ENCODE data around the gene TRMT1. TPM values are rescaled to one million over a fixed set of nuclear protein-coding genes. Genes with fewer than 3 reads are reported as not detected.

The TRMT1 gene
- total RNA-seq, 4 donors from 2014 or later, result 35.1 to 46.2 (median 40.6) TPM

DNA sequence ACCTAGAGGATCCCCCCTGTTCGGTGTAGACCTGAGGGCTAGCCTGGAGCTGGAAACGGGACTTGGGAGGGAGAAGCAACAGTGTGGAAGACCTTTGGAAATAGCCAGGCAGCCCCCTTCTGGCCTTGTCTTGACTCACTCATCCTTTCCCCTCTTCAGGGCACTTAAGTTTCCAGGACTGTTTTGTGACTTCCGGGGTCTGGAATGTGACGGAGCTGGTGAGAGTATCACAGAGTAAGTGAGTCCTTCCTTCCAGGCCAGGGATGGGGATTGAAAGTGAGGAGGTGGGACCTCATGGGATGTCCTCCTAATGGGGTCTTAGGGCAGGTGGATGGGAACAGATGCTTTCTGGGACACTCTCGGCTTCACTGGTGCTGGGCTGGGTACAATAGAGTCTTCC, 43.3 kb downstream of the TRMT1 start:
- peaks cover 37% of the 10 kb centered on the region for H3K36me3 ChIP-seq
- no peak for DNase-seq (ENCODE audit: low spot score in 2 of 2)
- H3K4me3 ChIP-seq, result no peak overlapping the region
- 84% methylated on average over 5 of the region's 5 CpGs for WGBS
- H3K27me3 ChIP-seq, result no peaks in the 10 kb centered on the region
- peaks cover 58% of the 10 kb centered on the region for H3K4me1 ChIP-seq
- peak overlapping the region; percentile 52 for H3K27ac ChIP-seq
- H3K9me3 ChIP-seq, result no peaks in the 10 kb centered on the region
- no peak for TF ChIP-seq POLR2A (IDR thresholded peaks at IDR 0.05)
- TF ChIP-seq CTCF (IDR thresholded peaks at IDR 0.05), result no peak
- TF ChIP-seq POLR2AphosphoS5 (IDR thresholded peaks at IDR 0.05), result no peak
- no peak for TF ChIP-seq EP300 (IDR thresholded peaks at IDR 0.05)

GRCh38 chr19:13072188-13072908, 44.2 kb downstream of the TRMT1 start:
- peaks cover 58% of the 10 kb centered on the region for H3K4me1 ChIP-seq
- H3K9me3 ChIP-seq, result no peaks in the 10 kb centered on the region
- WGBS, result 90% methylated on average over 2 of the region's 9 CpGs
- DNase-seq (ENCODE audit: low spot score in 2 of 2), result no peak
- TF ChIP-seq EP300 (IDR thresholded peaks at IDR 0.05), result no peak
- TF ChIP-seq CTCF (IDR thresholded peaks at IDR 0.05), result no peak
- no peak for TF ChIP-seq POLR2AphosphoS5 (IDR thresholded peaks at IDR 0.05)
- no peak for TF ChIP-seq POLR2A (IDR thresholded peaks at IDR 0.05)
- no peak overlapping the region for H3K4me3 ChIP-seq
- peak overlapping the region; percentile 52 for H3K27ac ChIP-seq
- peaks cover 27% of the 10 kb centered on the region for H3K36me3 ChIP-seq
- no peaks in the 10 kb centered on the region for H3K27me3 ChIP-seq

DNA sequence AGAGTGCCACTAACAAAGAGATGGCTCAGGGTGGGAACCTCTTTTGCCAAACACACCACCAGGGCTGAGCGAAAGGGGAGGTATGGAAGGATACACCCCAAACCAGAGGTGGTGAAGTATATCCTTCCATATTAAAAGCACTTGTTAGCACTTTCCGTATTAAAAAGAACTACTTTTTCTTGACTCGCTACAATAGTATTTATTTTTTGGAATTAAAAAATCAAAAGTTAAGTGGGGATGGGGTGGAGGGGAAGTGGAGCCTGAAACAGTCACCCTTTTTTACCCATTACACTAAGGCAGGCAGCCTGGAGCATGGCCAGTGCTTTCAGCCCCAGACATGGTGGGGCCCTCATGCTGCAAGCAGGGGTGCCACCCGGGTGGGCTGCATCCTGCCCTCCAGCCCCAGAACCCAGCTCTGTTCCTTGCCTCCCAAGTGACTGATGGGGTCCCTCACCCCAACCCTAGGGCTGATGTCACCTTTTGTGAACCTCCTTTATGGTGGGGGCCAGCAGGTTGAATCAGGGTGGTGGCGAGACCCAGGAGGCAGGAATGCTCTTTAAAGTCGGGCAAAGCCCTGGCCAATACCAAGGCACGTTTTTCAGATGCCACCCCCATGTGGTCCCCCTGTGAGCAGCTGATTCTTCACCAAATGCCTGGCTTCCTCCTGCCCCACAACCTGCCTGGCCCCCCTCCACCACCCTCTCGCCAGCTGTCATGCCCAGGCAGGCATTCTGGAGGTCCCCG, 44.9 kb downstream of the TRMT1 start:
- Histone ChIP-seq H3K9me3 (no peaks in the 10 kb centered on the region), H3K27me3 (no peaks in the 10 kb centered on the region), H3K4me3 (no peak overlapping the region), H3K27ac (peak overlapping the region; percentile 72), H3K4me1 (peaks cover 58% of the 10 kb centered on the region), H3K36me3 (peaks cover 26% of the 10 kb centered on the region)
- 68% methylated on average over 9 of the region's 9 CpGs for WGBS
- TF ChIP-seq POLR2A (IDR thresholded peaks at IDR 0.05) (no peak), CTCF (IDR thresholded peaks at IDR 0.05) (no peak)
- no peak for DNase-seq (ENCODE audit: low spot score in 2 of 2)

DNA sequence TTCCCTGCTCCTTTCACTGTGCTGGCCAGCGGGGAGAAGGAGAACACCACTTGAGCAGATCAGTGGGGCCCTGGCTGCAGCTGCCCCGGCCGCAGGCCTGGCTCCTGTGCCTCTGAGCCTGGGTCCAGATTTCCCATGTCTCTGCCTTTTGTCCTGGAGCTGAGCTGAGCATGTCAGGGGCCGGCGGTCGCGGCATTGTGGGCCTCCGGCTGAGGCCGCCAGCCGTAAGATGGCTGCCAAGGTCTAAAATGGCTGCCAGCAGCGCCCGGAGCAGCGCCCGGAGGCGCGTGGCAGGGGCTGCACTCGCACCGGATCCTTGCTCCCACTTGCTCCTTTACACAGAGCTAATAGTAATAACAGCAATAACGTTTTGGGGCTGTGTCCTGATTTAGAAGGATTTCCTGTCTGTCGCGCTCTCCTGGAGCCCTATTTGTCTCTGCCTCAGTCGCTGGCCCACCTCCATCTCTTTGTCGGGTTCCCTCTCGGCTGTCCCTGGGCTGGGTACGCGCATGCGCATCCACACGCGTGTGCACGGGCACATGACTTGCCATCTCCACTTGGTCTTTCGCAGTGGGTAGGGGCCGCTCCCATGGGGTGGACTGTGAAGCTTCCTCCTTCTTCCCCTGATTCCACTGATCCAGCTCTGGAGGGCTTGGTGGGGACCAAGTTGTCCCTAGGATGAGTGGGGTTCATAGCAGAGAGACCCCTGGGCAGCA, 46.0 kb downstream of the TRMT1 start:
- no peak for DNase-seq (ENCODE audit: low spot score in 2 of 2)
- no peaks in the 10 kb centered on the region for H3K9me3 ChIP-seq
- peaks cover 57% of the 10 kb centered on the region for H3K4me1 ChIP-seq
- no peaks in the 10 kb centered on the region for H3K27me3 ChIP-seq
- H3K36me3 ChIP-seq, result peaks cover 22% of the 10 kb centered on the region
- peak overlapping the region; percentile 14 for H3K4me3 ChIP-seq
- peak overlapping the region; percentile 72 for H3K27ac ChIP-seq
- WGBS, result 65% methylated on average over 30 of the region's 32 CpGs
- TF ChIP-seq POLR2AphosphoS5 (IDR thresholded peaks at IDR 0.05), result no peak
- no peak for TF ChIP-seq CTCF (IDR thresholded peaks at IDR 0.05)
- no peak for TF ChIP-seq POLR2A (IDR thresholded peaks at IDR 0.05)
- no peak for TF ChIP-seq EP300 (IDR thresholded peaks at IDR 0.05)
